Immature natural killer cell (primary cell): ENCODE data around the gene PRSS16. TPM values are rescaled to one million over a fixed set of nuclear protein-coding genes. Genes with fewer than 3 reads are reported as not detected.
A peak's percentile ranks its signal among the peaks of the same experiment; 100 is the strongest.

Source experiments
- DNase-seq, 3 donors: peaks; one replicate each; pipeline ENCODE4 v3.0.0; 2022; ENCODE audit warnings: mixed read lengths in 1 of 3
- H3K27ac Mint-ChIP-seq, 6 donors: one replicate each; pipeline ENCODE4 v1.8.0; 2020; ENCODE audit warnings: mixed read lengths in 6 of 6, mild to moderate bottlenecking in 5 of 6, inconsistent platforms in 4 of 6, moderate library complexity in 3 of 6
- H3K27me3 Mint-ChIP-seq, 3 donors: one replicate each; pipeline ENCODE4 v1.8.0; 2020 to 2021; ENCODE audit warnings: low read depth in 3 of 3, mild to moderate bottlenecking in 3 of 3, mixed read lengths in 3 of 3, moderate library complexity in 3 of 3, inconsistent platforms in 1 of 3
- H3K36me3 Mint-ChIP-seq, 3 donors: one replicate each; pipeline ENCODE4 v1.8.0; 2020; ENCODE audit warnings: mixed read lengths in 3 of 3, inconsistent platforms in 2 of 3, mild to moderate bottlenecking in 2 of 3
- H3K4me1 Mint-ChIP-seq, 2 donors: one replicate each; pipeline ENCODE4 v1.8.0; 2020; ENCODE audit warnings: inconsistent platforms in 2 of 2, mild to moderate bottlenecking in 2 of 2, mixed read lengths in 2 of 2, moderate library complexity in 1 of 2
- H3K4me3 Mint-ChIP-seq, 5 donors: one replicate each; pipeline ENCODE4 v1.8.0; 2020; ENCODE audit warnings: mild to moderate bottlenecking in 5 of 5, mixed read lengths in 5 of 5, inconsistent platforms in 3 of 5, moderate library complexity in 3 of 5
- H3K9me3 Mint-ChIP-seq, 6 donors: one replicate each; pipeline ENCODE4 v1.8.0; 2020; ENCODE audit warnings: mild to moderate bottlenecking in 6 of 6, mixed read lengths in 6 of 6, inconsistent platforms in 4 of 6, moderate library complexity in 3 of 6
- polyA plus RNA-seq, 3 donors: library from polyadenylated mRNA; unstranded; fragments of 300-500 nt; fragmentation: Illumina TruSeq; gene quantifications; one replicate each; pipeline ENCODE4 v1.2.3, GENCODE V29; 2021

PRSS16 gene
- polyA plus RNA-seq, 3 donors from 2014 or later, result 0.39 TPM; not detected in 2

DNA sequence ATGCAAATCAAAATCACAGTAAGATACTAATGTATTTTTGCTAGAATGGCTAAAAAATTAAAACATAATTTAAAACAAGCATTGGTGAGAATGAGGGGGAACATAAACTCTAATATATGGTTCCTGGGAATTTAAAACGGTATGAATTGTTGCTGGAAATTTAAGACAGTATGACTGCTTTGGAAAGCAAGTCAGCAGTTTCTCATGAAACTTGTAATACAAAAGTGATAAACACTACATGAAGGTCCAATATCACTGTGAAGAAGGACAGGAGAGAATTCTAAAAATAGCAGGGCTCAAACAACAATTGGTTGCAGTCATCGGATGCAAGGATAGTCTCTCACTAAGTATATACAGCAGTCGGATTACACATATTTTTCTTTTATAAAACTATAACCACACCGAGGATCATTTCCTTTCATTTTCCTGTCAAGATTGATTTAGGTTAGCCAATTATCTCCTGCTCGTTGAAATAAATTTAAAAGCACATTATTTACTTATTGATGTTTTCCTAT, 18.5 kb upstream of the PRSS16 start:
- no peak overlapping the region for H3K27ac Mint-ChIP-seq
- DNase-seq, result no peak
- peaks cover 13 to 16% of the 10 kb centered on the region in 2 donors for H3K4me1 Mint-ChIP-seq
- peaks cover 0 to 11% (median 0%) of the 10 kb centered on the region in 6 donors for H3K9me3 Mint-ChIP-seq
- no peak overlapping the region for H3K4me3 Mint-ChIP-seq
- peaks cover 0 to 7% (median 4%) of the 10 kb centered on the region in 3 donors for H3K36me3 Mint-ChIP-seq
- peaks cover 26 to 53% (median 29%) of the 10 kb centered on the region in 3 donors for H3K27me3 Mint-ChIP-seq

DNA sequence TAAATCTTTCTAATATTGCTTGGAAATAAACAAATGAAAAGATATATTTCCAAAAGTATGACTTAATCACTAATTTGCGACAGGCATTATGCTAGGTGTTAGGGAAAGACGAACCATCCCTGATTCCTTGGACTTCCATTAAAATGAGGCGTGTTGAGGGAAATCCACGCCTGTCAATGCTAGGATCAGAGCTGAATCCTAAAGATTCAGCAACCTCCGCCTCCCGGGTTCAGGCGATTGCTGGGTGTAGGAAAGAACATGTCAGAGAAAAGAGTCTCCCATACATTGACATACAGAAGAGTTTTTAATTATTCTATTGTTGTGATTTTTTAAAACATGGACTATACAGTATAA, 16.8 kb upstream of the PRSS16 start:
- DNase-seq, result no peak
- Mint-ChIP-seq H3K9me3 (peaks cover 0 to 18% (median 2%) of the 10 kb centered on the region in 6 donors), H3K4me1 (peaks cover 5 to 8% of the 10 kb centered on the region in 2 donors), H3K27ac (no peak overlapping the region), H3K27me3 (peaks cover 21 to 63% (median 42%) of the 10 kb centered on the region in 3 donors), H3K36me3 (peaks cover 0 to 12% (median 4%) of the 10 kb centered on the region in 3 donors), H3K4me3 (no peak overlapping the region)

DNA sequence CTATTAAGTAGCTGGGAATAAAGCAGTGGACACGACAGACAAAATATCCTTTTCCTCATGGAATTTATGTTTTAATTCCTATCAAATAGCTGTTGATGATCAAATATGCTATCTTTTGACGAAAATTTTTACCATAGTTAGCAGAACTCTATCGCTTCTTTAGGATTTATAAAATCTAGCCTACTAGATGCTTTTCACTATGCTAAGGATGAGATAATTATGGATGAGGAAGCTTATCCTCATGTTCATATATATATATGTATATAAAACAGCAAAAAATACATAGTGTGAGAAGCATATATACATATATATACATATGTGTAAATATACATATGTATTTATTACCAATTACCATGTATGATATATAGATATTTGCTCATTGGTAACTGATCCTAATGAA, 12.9 kb upstream of the PRSS16 start:
- H3K4me3 Mint-ChIP-seq, result peak overlapping the region in 1 of 5 donors; percentile 34
- H3K27ac Mint-ChIP-seq, result no peak overlapping the region

DNA sequence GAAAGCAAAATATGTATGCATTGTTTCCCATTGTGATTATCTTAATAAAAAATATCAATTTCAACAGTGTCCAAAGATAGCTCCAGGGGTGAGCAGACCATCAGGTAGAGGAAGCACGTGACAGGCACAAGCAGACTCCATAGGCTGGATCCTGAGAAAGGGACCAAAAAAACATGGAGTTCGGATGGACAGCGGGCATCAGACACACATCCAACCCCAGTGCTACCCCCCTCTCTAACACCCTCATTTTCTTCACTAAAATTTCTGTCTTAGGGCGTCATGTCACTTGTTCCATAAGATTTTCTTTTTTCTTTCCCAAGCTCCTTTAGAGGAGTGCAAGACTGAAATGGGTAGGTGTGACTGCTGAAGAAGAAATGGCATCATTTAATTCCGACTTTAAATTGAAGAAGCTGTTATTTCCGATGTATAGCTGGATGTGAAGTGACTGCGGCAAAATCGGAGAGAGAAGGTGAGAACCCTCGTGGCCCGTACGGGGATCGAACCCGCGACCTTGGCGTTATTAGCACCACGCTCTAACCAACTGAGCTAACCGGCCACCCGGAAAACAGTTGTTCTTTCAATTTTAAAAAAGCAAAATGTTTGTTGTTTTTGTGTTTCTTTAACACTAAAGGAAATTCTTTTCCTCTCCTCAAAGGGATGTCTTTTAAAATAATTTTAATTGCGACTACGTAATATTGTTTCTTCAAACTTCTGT, 10.3 kb upstream of the PRSS16 start:
- peaks cover 0 to 21% (median 4%) of the 10 kb centered on the region in 3 donors for H3K36me3 Mint-ChIP-seq
- DNase-seq, result peak in 1 of 3 donors; percentile 34
- H3K27ac Mint-ChIP-seq, result peak overlapping the region in 1 of 6 donors; percentile 6
- peaks cover 20 to 28% of the 10 kb centered on the region in 2 donors for H3K4me1 Mint-ChIP-seq
- H3K27me3 Mint-ChIP-seq, result peaks cover 11 to 67% (median 53%) of the 10 kb centered on the region in 3 donors
- peak overlapping the region in 1 of 5 donors; percentile 69 for H3K4me3 Mint-ChIP-seq
- H3K9me3 Mint-ChIP-seq, result peaks cover 0 to 39% (median 8%) of the 10 kb centered on the region in 6 donors

More for the DNA sequence above, 12.9 kb upstream of the PRSS16 start:
- no peak for DNase-seq
- Mint-ChIP-seq H3K4me1 (peaks cover 20 to 28% of the 10 kb centered on the region in 2 donors), H3K36me3 (peaks cover 0 to 24% (median 4%) of the 10 kb centered on the region in 3 donors), H3K9me3 (peaks cover 0 to 39% (median 8%) of the 10 kb centered on the region in 6 donors), H3K27me3 (peaks cover 17 to 74% (median 59%) of the 10 kb centered on the region in 3 donors)

DNA sequence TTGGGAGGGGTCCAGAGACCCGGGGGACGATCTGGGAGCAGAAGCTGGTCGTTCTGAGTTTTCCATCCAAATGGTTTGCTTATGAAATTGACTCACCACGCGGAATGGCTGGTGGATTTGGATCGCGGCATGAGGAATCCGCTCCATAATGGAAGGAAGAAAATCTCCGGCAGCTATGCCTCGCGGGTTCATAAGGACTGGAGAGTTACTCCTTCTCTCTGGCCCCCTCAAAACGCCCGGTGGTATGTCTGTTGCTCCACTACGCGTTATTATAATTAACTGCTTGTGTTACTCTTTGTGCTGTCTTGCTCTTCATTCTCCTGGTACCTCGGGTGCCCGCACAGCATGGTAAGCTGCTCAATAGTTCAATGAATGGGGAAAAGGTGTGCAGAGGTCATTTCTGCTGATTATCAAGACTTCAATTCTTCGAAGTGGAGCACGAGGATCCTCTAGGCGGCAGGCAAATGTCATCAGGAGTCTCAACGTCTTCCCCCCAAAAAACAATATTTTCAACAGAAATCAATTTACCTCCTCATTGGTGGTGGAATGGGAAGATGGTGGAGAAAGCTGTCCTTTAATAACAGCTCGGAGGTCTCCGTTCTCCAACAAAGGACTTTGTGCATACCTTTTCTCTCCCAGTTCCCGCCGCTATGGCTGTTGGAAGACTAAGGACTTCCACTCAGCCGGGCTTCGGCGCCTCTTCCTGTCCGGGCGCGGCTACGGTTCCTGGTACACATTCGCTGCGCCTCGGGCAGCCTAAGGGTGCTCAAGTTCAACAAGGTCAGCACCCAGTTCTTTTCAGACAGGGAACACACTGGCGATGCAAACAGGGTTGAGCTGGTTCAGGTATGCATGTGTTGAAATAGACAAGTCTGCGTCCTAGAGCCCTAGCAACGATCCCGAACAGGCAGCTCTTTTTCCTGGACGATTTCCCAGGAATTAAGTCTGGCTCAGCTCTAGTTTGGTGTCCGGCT, 9.2 kb upstream of the PRSS16 start:
- Mint-ChIP-seq H3K27me3 (peaks cover 12 to 72% (median 53%) of the 10 kb centered on the region in 3 donors), H3K4me3 (peak overlapping the region in 3 of 5 donors; percentile 1 to 48 (median 7)), H3K9me3 (peaks cover 0 to 36% (median 10%) of the 10 kb centered on the region in 6 donors), H3K27ac (no peak overlapping the region), H3K4me1 (peaks cover 20 to 28% of the 10 kb centered on the region in 2 donors), H3K36me3 (peaks cover 0 to 18% (median 4%) of the 10 kb centered on the region in 3 donors)
- DNase-seq, result no peak

DNA sequence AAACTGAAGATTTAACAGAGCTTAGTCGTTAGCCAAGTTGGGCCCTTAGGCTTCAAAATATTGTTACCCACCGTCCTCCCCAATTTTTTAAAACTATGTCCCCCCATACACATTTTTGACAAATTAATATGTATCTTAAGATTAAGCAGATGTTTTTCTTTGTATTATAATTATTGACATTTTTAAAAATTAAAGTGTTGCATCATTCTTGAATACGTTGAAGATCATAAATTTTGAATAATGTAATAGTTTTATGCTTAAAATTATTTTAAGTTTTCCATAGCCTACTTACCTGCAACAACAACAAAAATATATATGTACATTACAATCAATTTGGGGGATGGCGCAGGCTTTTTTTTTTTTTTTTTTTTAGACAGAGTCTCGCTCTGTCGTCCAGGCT, 8.2 kb upstream of the PRSS16 start:
- DNase-seq, result no peak
- Mint-ChIP-seq H3K9me3 (peaks cover 0 to 33% (median 10%) of the 10 kb centered on the region in 6 donors), H3K4me1 (peaks cover 20 to 28% of the 10 kb centered on the region in 2 donors), H3K4me3 (no peak overlapping the region), H3K36me3 (peaks cover 0 to 17% (median 4%) of the 10 kb centered on the region in 3 donors), H3K27ac (no peak overlapping the region), H3K27me3 (peaks cover 14 to 73% (median 48%) of the 10 kb centered on the region in 3 donors)

DNA sequence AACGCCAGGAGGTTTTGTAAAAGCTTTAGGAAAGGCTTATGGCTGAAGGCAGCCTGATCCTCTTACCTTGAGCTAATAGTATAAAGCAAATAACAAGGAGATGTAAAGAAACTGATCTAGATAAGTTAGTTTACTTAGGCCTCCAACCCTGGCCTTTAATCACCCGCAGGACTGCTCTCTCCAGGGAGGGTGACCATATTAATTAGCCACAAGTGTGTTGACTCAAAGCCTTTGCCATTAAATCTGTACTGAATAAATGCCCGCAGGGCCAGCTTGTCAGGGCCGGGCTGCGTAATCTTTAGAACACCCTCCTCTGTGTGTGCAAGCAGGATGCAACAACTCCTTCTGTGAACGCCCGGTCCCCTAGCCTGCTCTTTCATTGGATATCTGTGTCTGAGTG, 6.1 kb upstream of the PRSS16 start:
- Mint-ChIP-seq H3K36me3 (peaks cover 0 to 11% (median 4%) of the 10 kb centered on the region in 3 donors), H3K27ac (no peak overlapping the region)

DNA sequence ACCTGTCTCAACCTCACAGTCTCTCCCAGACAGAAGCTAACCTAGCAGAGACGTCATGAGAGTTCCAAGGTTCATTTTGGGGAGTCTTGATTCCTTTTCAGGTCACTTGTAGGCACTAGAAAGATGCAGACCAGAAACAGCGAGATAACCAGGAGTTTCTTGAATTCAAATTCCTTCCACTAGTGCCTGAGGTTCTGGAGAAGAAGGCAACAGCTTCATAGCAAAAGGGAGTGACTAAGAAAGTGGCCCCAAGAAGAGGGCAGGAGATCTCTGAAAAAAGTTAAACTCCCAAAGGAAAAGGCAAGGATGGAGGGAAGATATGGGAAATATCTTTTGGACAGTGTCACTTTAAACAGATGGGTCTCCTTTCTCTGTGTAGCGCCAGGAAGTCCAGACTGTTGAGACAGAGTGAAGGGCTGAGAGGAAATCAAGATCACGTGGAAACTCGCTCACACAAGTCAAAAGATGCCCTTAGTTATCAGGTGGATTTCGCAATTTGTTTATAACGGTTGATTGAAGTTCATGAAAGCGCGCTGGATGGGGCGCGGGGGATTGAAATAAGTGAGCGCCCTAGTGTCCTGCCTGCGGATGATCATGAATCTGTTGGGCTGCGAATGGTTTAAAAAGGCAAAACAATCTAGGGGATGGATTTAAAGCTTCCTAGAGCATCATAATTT, 4.8 kb upstream of the PRSS16 start:
- Mint-ChIP-seq H3K36me3 (no peaks in the 10 kb centered on the region), H3K27me3 (peaks cover 12 to 54% (median 23%) of the 10 kb centered on the region in 3 donors), H3K4me1 (peaks cover 8 to 9% of the 10 kb centered on the region in 2 donors), H3K27ac (no peak overlapping the region), H3K9me3 (peaks cover 0 to 11% (median under 1%) of the 10 kb centered on the region in 6 donors), H3K4me3 (no peak overlapping the region)
- no peak for DNase-seq

More for the DNA sequence above, 6.1 kb upstream of the PRSS16 start:
- no peak overlapping the region for H3K4me3 Mint-ChIP-seq
- H3K27me3 Mint-ChIP-seq, result peaks cover 12 to 67% (median 36%) of the 10 kb centered on the region in 3 donors
- no peak for DNase-seq
- H3K4me1 Mint-ChIP-seq, result peaks cover 15 to 20% of the 10 kb centered on the region in 2 donors
- peaks cover 0 to 24% (median 8%) of the 10 kb centered on the region in 6 donors for H3K9me3 Mint-ChIP-seq

DNA sequence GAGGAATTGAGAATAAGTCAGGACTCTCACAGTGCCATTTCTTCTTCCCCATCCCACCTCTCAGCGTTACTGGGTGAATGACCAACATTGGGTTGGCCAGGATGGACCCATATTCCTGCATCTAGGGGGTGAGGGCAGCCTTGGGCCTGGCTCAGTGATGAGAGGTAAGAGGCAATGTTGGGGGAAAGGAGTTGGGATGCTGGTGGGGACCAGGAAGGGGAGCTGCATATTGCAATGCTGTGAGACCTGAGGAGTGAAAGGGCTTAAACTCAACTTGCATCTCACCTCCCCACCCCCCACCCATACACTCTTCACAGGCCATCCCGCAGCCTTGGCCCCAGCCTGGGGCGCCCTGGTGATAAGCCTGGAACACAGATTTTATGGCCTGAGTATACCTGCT, 1.3 kb downstream of the PRSS16 start:
- Mint-ChIP-seq H3K4me3 (no peak overlapping the region), H3K27me3 (peaks cover 14 to 36% (median 23%) of the 10 kb centered on the region in 3 donors), H3K4me1 (peaks cover 7 to 13% of the 10 kb centered on the region in 2 donors), H3K27ac (no peak overlapping the region), H3K36me3 (peaks cover 0 to 4% (median 3%) of the 10 kb centered on the region in 3 donors), H3K9me3 (peaks cover 0 to 4% (median 0%) of the 10 kb centered on the region in 6 donors)
- no peak for DNase-seq

DNA sequence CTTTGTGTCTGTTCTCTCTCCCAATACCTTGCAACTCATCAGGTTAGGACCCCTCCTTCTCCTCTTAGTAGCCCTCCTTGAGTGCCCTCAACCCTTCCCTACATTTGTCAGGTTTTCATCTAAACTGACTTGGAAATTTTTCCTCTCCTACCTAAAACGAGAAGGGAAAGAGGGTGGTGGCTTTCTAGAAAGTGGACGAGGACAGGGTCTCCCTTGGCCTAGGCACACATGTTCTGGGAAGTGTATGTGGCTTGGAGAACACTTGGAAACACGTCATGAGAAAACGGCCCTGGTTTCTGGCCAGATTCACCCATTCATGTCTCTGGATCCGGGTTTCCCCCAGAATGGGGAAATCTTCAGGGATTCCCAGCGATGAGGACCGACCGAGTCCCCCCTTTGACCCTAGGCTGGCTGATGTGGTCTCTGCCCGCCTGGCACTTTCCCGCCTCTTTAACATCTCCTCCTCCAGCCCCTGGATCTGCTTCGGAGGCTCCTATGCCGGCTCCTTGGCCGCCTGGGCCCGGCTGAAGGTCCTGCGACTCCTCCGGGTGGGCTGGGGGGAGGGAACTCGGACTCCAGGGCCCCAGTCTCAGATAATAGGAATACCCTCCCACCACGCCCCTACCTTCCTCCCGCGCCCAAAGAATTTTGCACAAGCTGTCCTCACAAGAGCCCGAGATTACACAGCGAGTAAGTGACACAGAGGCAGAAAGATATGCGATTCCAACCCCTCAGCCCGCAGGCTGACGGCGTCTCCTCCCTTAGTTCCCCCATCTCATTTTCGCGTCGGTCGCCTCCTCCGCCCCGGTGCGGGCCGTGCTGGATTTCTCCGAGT, 3.0 kb downstream of the PRSS16 start:
- Mint-ChIP-seq H3K27me3 (peaks cover 16 to 41% (median 26%) of the 10 kb centered on the region in 3 donors), H3K27ac (no peak overlapping the region)

DNA sequence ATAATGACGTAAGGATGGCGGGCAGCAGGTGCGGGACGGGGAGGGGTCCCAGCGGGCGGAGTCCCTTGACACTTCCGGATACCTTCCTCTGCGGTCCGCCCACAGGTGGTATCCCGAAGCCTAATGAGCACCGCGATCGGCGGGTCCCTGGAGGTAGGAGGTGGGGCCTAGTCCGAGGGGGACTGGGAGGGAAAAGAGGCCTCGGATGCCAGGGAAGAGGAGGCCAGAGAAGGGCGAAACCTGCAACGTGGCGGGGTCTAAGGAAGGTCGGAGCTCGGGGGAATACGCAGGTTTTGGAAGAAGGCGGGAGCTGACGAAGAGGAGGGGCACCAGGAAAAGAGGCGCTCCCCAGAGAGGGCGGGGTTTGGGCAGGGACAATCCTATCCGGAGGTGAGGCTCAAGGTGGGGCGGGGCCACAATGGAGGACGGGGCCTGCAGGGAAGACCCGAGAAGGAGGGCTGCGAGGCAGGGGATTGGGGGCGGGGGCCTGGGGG, 3.7 kb downstream of the PRSS16 start:
- Mint-ChIP-seq H3K4me1 (peaks cover 7 to 13% of the 10 kb centered on the region in 2 donors), H3K27ac (no peak overlapping the region), H3K9me3 (peaks cover 0 to 4% (median 0%) of the 10 kb centered on the region in 6 donors), H3K4me3 (peak overlapping the region; percentile 71 to 84 (median 77)), H3K27me3 (peaks cover 20 to 43% (median 30%) of the 10 kb centered on the region in 3 donors), H3K36me3 (peaks cover 0 to 4% (median 3%) of the 10 kb centered on the region in 3 donors)
- peak in 2 of 3 donors; percentile 11 to 16 for DNase-seq

More for the DNA sequence above, 3.0 kb downstream of the PRSS16 start:
- H3K36me3 Mint-ChIP-seq, result peaks cover 0 to 4% (median 3%) of the 10 kb centered on the region in 3 donors
- peaks cover 0 to 4% (median 0%) of the 10 kb centered on the region in 6 donors for H3K9me3 Mint-ChIP-seq
- DNase-seq, result no peak
- H3K4me1 Mint-ChIP-seq, result peaks cover 7 to 13% of the 10 kb centered on the region in 2 donors
- H3K4me3 Mint-ChIP-seq, result peak overlapping the region; percentile 71 to 84 (median 77)
